IMR-90 (cell line): ENCODE results near the gene ZDHHC11B. TPM values are rescaled to one million over a fixed set of nuclear protein-coding genes. Genes with fewer than 3 reads are reported as not detected.

Experiments
- ATAC-seq: fragments of 200-7000 bp; cut with Tn5 transposase; 2 replicates; pipeline ENCODE4 v1.9.1; 2020; ENCODE audit warnings: low read depth, mild to moderate bottlenecking, moderate library complexity
- BruUV-seq: library from RNA; stranded (reverse); fragments of 400-500 nt; replicated peaks from 2 replicates; lab custom pipeline; 2021; lab: Mats Ljungman, UMichigan
- CTCF ChIA-PET: fragments of 300-600 bp; formaldehyde crosslinking; extraction: SDS; loops from one replicate; lab custom pipeline; 2021; ENCODE audit warnings: antibody characterized with exemption; lab: Yijun Ruan, JAX
- POLR2A ChIA-PET: fragments of 300-600 bp; sonication (Branson Sonifier 250); formaldehyde crosslinking; loops from one replicate; lab custom pipeline; 2022; ENCODE audit warnings: antibody characterized with exemption; ENCODE audit not compliant: unreplicated experiment; lab: Charles Lee
- DNase-seq: peaks from one replicate; pipeline ENCODE4 v3.0.0; 2013
- H2AFZ ChIP-seq: replicated peaks from 2 replicates; pipeline ENCODE3; 2013; ENCODE audit warnings: low read length, mild to moderate bottlenecking; ENCODE audit not compliant: poor library complexity
- H2AK5ac ChIP-seq: 2 replicates; pipeline ENCODE4 v1.6.1; 2013; ENCODE audit warnings: low read depth, low read length, inconsistent platforms
- H2AK9ac ChIP-seq: replicated peaks from 2 replicates; pipeline ENCODE3; 2013; ENCODE audit warnings: mild to moderate bottlenecking, low read depth, low read length, moderate library complexity; ENCODE audit not compliant: poor library complexity
- H2BK120ac ChIP-seq: 2 replicates; pipeline ENCODE4 v1.6.1; 2013; ENCODE audit warnings: low read depth, low read length, inconsistent platforms
- H2BK15ac ChIP-seq: 3 replicates; pipeline ENCODE4 v1.6.1; 2013; ENCODE audit warnings: low read depth, low read length, inconsistent platforms
- H2BK20ac ChIP-seq: 2 replicates; pipeline ENCODE4 v1.6.1; 2013; ENCODE audit warnings: low read depth, mild to moderate bottlenecking, inconsistent platforms, low read length, moderate library complexity
- H2BK5ac ChIP-seq: 2 replicates; pipeline ENCODE4 v1.6.1; 2013; ENCODE audit warnings: mild to moderate bottlenecking, low read depth, low read length, inconsistent platforms; ENCODE audit not compliant: poor library complexity, severe bottlenecking
- H3K14ac ChIP-seq: replicated peaks from 2 replicates; pipeline ENCODE4 v1.6.1; 2013; ENCODE audit warnings: low read depth, low read length, inconsistent platforms
- H3K18ac ChIP-seq: 2 replicates; pipeline ENCODE4 v1.6.1; 2013; ENCODE audit warnings: low read depth, low read length, control low read depth
- H3K23ac ChIP-seq: 2 replicates; pipeline ENCODE4 v1.6.1; 2013; ENCODE audit warnings: low read depth, low read length, inconsistent platforms
- H3K27ac ChIP-seq: 2 replicates; pipeline ENCODE4 v1.5.1; 2013; ENCODE audit warnings: mild to moderate bottlenecking, control low read depth, low read length; ENCODE audit not compliant: insufficient read depth
- H3K27me3 ChIP-seq: 2 replicates; pipeline ENCODE4 v1.6.1; 2013; ENCODE audit warnings: low read length; ENCODE audit not compliant: control insufficient read depth, insufficient read depth
- H3K36me3 ChIP-seq: 2 replicates; pipeline ENCODE4 v1.6.1; 2013; ENCODE audit warnings: low read length, mixed read lengths; ENCODE audit not compliant: control insufficient read depth, insufficient read depth
- H3K4ac ChIP-seq: 2 replicates; pipeline ENCODE4 v1.6.1; 2013; ENCODE audit warnings: low read depth, low read length, inconsistent platforms
- H3K4me1 ChIP-seq: 2 replicates; pipeline ENCODE4 v1.6.1; 2013; ENCODE audit warnings: low read length, mixed read lengths; ENCODE audit not compliant: control insufficient read depth, insufficient read depth
- H3K4me2 ChIP-seq: 2 replicates; pipeline ENCODE4 v1.6.1; 2013; ENCODE audit warnings: low read depth, mild to moderate bottlenecking, control low read depth, low read length, moderate library complexity
- H3K4me3 ChIP-seq: 2 replicates; pipeline ENCODE4 v1.5.1; 2013; ENCODE audit warnings: low read depth, mild to moderate bottlenecking, control low read depth, low read length, moderate library complexity; ENCODE audit not compliant: insufficient read depth
- H3K56ac ChIP-seq: 2 replicates; pipeline ENCODE4 v1.6.1; 2013; ENCODE audit warnings: low read length, inconsistent platforms; ENCODE audit not compliant: insufficient read depth; ENCODE audit errors: extremely low read depth
- H3K79me1 ChIP-seq, 2 experiments: 2 replicates each; pipeline ENCODE4 v1.6.1; 2013; ENCODE audit warnings: low read length in 2 of 2, inconsistent platforms in 1 of 2, low read depth in 1 of 2
- H3K9ac ChIP-seq: 2 replicates; pipeline ENCODE4 v1.6.1; 2013; ENCODE audit warnings: low read depth, low read length, control low read depth
- H3K9me1 ChIP-seq: 2 replicates; pipeline ENCODE4 v1.6.1; 2013; ENCODE audit warnings: low read length, inconsistent platforms; ENCODE audit not compliant: insufficient read depth
- H3K9me3 ChIP-seq: 2 replicates; pipeline ENCODE4 v1.6.1; 2013; ENCODE audit warnings: low read length; ENCODE audit not compliant: control insufficient read depth, insufficient read depth
- H4K20me1 ChIP-seq: 2 replicates; pipeline ENCODE4 v1.6.1; 2013; ENCODE audit warnings: low read length, inconsistent platforms; ENCODE audit not compliant: insufficient read depth
- H4K5ac ChIP-seq: 2 replicates; pipeline ENCODE4 v1.6.1; 2013; ENCODE audit warnings: mild to moderate bottlenecking, low read depth, low read length, control low read depth
- H4K8ac ChIP-seq, 2 experiments: 2 replicates each; pipeline ENCODE4 v1.6.1; 2013; ENCODE audit warnings: low read depth in 2 of 2, low read length in 2 of 2, control low read depth in 1 of 2, inconsistent platforms in 1 of 2
- H4K91ac ChIP-seq: 2 replicates; pipeline ENCODE4 v1.6.1; 2013; ENCODE audit warnings: low read depth, low read length, inconsistent platforms; ENCODE audit not compliant: insufficient read depth
- BHLHE40 ChIP-seq: fragments of 150-350 bp; IDR thresholded peaks from 2 replicates; pipeline ENCODE4 v1.6.1; 2016; ENCODE audit warnings: mild to moderate bottlenecking, low read depth, low read length
- CEBPB ChIP-seq: IDR thresholded peaks from 2 replicates; pipeline ENCODE4 v1.6.1; 2012; ENCODE audit warnings: low read depth, low read length, improper control_type of control experiment
- CHD1 ChIP-seq: IDR thresholded peaks from 2 replicates; pipeline ENCODE4 v1.6.1; 2012; ENCODE audit warnings: low read depth, low read length, improper control_type of control experiment
- FOS ChIP-seq: fragments of 150-350 bp; IDR thresholded peaks from 2 replicates; pipeline ENCODE4 v1.6.1; 2016; ENCODE audit warnings: low read depth, low read length
- MAFK ChIP-seq: IDR thresholded peaks from 2 replicates; pipeline ENCODE4 v1.6.1; 2012; ENCODE audit warnings: low read depth, low read length, improper control_type of control experiment
- MAZ ChIP-seq: IDR thresholded peaks from 2 replicates; pipeline ENCODE4 v1.6.1; 2012; ENCODE audit warnings: low read depth, mild to moderate bottlenecking, low read length, improper control_type of control experiment, moderate library complexity, borderline replicate concordance
- MXI1 ChIP-seq: IDR thresholded peaks from 2 replicates; pipeline ENCODE4 v1.6.1; 2012; ENCODE audit warnings: low read depth, mild to moderate bottlenecking, low read length, moderate library complexity, borderline replicate concordance
- NFE2L2 ChIP-seq: fragments of 150-350 bp; IDR thresholded peaks from 2 replicates; pipeline ENCODE4 v1.6.1; 2016; ENCODE audit warnings: low read depth, mild to moderate bottlenecking, low read length
- RAD21 ChIP-seq: IDR thresholded peaks from 2 replicates; pipeline ENCODE4 v1.6.1; 2012; ENCODE audit warnings: low read length, improper control_type of control experiment
- RCOR1 ChIP-seq: IDR thresholded peaks from 2 replicates; pipeline ENCODE4 v1.6.1; 2012; ENCODE audit warnings: mild to moderate bottlenecking, low read length, improper control_type of control experiment; ENCODE audit not compliant: insufficient replicate concordance
- RFX5 ChIP-seq: IDR thresholded peaks from 2 replicates; pipeline ENCODE4 v1.8.0; 2012; ENCODE audit warnings: low read depth, mild to moderate bottlenecking, low read length, moderate library complexity
- SMC3 ChIP-seq: fragments of 150-350 bp; IDR thresholded peaks from 2 replicates; pipeline ENCODE4 v1.6.1; 2016; ENCODE audit warnings: low read depth, mild to moderate bottlenecking, antibody characterized with exemption, low read length, moderate library complexity
- WGBS, 2 experiments: methylation state at CpG; one replicate each; pipeline versions ENCODE4 v1.1.5 to v1.1.7; 2013; ENCODE audit warnings: missing lambda C conversion rate in 2 of 2; ENCODE audit not compliant: insufficient read length in 1 of 2; ENCODE audit errors: extremely low coverage in 2 of 2; 5-methylcytosine and 5-hydroxymethylcytosine counted together
- dilution Hi-C: fragments of 300-500 bp; cut with HindIII; formaldehyde crosslinking; loops from one replicate; pipeline ENCODE4 v1.14.3; 2018; ENCODE audit warnings: low sequenced_read_pairs; ENCODE audit not compliant: unreplicated experiment
- in situ Hi-C: fragments of 300-500 bp; cut with MboI; formaldehyde crosslinking; loops from 3 replicates; pipeline ENCODE4 v1.14.3; 2019; ENCODE audit warnings: low sequenced_read_pairs, inconsistent platforms, mixed read lengths
- intact Hi-C: fragments of 100-400 bp; cut with micrococcal nuclease; formaldehyde crosslinking; loops from 2 replicates; pipeline ENCODE4 v1.10.0; 2022
- polyA plus RNA-seq, 3 experiments: library from polyadenylated mRNA; depleted of rRNA; stranded (reverse); fragments of >200 nt; gene quantifications; 2 replicates each; pipeline ENCODE4 v1.2.3, GENCODE V29; 2012; ENCODE audit warnings: low replicate concordance in 1 of 3
- total RNA-seq: library from RNA; depleted of rRNA; stranded (reverse); fragments of >200 nt; gene quantifications from 2 replicates; pipeline ENCODE4 v1.2.3, GENCODE V29; 2012
- TF ChIP-seq, protein P1 (sequence below): conservative IDR thresholded peaks from 2 replicates; pipeline ENCODE4 v1.5.1; 2012; ENCODE audit warnings: mild to moderate bottlenecking, low read depth, low read length, improper control_type of control experiment
- TF ChIP-seq, protein P2 (sequence below): fragments of 150-350 bp; IDR thresholded peaks from 2 replicates; pipeline ENCODE4 v1.6.1; 2016; ENCODE audit warnings: low read depth, mild to moderate bottlenecking, low read length, moderate library complexity, borderline replicate concordance

Gene ZDHHC11B
- total and polyA plus RNA-seq, 2 of the 4 experiments (the other 2 are of a cell fraction) = 0.12 TPM; not detected in 1

DNA sequence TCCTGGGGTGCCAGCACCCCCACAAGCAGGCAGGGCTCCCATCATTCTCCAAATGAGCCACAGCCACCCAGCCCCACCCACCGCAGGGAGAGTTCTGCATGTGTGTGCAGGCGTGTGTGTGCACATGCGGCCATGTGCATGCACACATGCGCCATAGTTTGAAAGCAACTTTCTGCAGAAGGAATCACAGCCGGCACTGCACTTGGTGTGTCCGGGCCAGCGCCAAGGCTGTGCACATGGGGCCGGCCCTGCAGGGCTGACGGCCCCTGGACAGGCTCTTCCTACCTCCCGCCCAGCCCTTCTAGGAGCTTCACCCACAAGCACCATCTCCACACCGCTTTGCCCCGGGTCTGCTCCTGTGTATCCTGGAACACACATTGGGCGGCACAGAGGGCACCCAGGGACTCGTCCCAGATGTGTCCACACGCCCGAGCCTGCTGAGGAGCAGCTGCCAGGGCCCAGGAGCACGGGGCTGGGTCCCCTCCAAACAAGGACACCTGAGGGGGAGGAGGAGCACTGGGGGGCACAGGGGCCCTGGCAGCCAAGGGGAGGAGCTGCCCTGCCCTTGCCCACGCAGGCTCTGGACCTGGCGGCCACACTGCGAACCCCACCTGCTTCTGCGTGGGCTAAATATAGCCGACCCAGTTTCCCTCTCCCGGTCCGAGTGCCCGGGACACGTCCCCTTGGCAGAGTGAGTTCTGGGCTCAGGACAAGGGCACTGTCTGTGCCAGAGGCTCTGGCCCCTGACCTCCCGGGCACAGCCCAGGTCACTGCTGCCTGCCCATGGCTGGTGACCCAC is 110.5 kb downstream of the ZDHHC11B start:
- BruUV-seq = no TSS peak
- no peak overlapping the region for H4K5ac ChIP-seq
- in situ Hi-C loops (loop anchor here (5.0 kb wide), 1 partner anchor 228 kb away; no protein-coding TSS in a partner anchor), intact Hi-C loops (no loop called here), dilution Hi-C loops (no loop called here)
- no peaks in the 10 kb centered on the region for H4K20me1 ChIP-seq
- ATAC-seq = no peak
- POLR2A ChIA-PET = no interaction called here
- H3K27ac ChIP-seq = no peak overlapping the region
- peaks cover 15% of the 10 kb centered on the region; the same call in 1 of the 2 replicates for H3K27me3 ChIP-seq
- H3K9me3 ChIP-seq = no peaks in the 10 kb centered on the region
- H3K79me1 ChIP-seq = no peaks in the 10 kb centered on the region
- H3K36me3 ChIP-seq = no peaks in the 10 kb centered on the region
- no peaks in the 10 kb centered on the region for H3K9me1 ChIP-seq
- H4K91ac ChIP-seq = no peak overlapping the region
- no peak overlapping the region for H2AFZ ChIP-seq
- H2BK20ac ChIP-seq = no peak overlapping the region
- H3K56ac ChIP-seq = no peak overlapping the region
- H3K23ac ChIP-seq = no peak overlapping the region
- no peak overlapping the region for H3K4me2 ChIP-seq
- no peak overlapping the region for H3K9ac ChIP-seq
- H3K14ac ChIP-seq = no peak overlapping the region
- no peak overlapping the region for H3K18ac ChIP-seq
- no peak overlapping the region for H2BK15ac ChIP-seq
- no peaks in the 10 kb centered on the region; the same call in 1 of the 2 replicates for H3K4me1 ChIP-seq
- no peak overlapping the region for H2BK5ac ChIP-seq
- peak overlapping the region; percentile 42 for H2AK9ac ChIP-seq
- 84% methylated on average over 18 of the region's 27 CpGs; no CpG with 5 or more reads in 1 of the 2 experiments for WGBS, 2 experiments
- no peak overlapping the region for H3K4ac ChIP-seq
- no peak overlapping the region for H4K8ac ChIP-seq
- no peak overlapping the region for H2AK5ac ChIP-seq
- no peak for DNase-seq
- H2BK120ac ChIP-seq = no peak overlapping the region
- CTCF ChIA-PET = no interaction called here
- no peak overlapping the region for H3K4me3 ChIP-seq
- no peak for TF ChIP-seq MAZ
- TF ChIP-seq MAFK = no peak
- no peak for TF ChIP-seq MXI1
- no peak for TF ChIP-seq RAD21
- TF ChIP-seq FOS = no peak
- no peak for TF ChIP-seq CEBPB
- no peak for TF ChIP-seq NFE2L2
- no peak for TF ChIP-seq RCOR1
- TF ChIP-seq CHD1 = no peak
- TF ChIP-seq, protein P1, sequence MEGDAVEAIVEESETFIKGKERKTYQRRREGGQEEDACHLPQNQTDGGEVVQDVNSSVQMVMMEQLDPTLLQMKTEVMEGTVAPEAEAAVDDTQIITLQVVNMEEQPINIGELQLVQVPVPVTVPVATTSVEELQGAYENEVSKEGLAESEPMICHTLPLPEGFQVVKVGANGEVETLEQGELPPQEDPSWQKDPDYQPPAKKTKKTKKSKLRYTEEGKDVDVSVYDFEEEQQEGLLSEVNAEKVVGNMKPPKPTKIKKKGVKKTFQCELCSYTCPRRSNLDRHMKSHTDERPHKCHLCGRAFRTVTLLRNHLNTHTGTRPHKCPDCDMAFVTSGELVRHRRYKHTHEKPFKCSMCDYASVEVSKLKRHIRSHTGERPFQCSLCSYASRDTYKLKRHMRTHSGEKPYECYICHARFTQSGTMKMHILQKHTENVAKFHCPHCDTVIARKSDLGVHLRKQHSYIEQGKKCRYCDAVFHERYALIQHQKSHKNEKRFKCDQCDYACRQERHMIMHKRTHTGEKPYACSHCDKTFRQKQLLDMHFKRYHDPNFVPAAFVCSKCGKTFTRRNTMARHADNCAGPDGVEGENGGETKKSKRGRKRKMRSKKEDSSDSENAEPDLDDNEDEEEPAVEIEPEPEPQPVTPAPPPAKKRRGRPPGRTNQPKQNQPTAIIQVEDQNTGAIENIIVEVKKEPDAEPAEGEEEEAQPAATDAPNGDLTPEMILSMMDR = no peak
- TF ChIP-seq, protein P2, sequence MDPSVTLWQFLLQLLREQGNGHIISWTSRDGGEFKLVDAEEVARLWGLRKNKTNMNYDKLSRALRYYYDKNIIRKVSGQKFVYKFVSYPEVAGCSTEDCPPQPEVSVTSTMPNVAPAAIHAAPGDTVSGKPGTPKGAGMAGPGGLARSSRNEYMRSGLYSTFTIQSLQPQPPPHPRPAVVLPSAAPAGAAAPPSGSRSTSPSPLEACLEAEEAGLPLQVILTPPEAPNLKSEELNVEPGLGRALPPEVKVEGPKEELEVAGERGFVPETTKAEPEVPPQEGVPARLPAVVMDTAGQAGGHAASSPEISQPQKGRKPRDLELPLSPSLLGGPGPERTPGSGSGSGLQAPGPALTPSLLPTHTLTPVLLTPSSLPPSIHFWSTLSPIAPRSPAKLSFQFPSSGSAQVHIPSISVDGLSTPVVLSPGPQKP = no peak
- TF ChIP-seq RFX5 = no peak
- TF ChIP-seq BHLHE40 = no peak
- no peak for TF ChIP-seq SMC3
